GM18861 (cell line): ENCODE data around the gene LSR.

Experiments
- ATAC-seq: cut with Tn5 transposase; IDR thresholded peaks from one replicate; pipeline ENCODE4 v1.9.1; 2021; ENCODE audit not compliant: unreplicated experiment

The LSR gene

DNA sequence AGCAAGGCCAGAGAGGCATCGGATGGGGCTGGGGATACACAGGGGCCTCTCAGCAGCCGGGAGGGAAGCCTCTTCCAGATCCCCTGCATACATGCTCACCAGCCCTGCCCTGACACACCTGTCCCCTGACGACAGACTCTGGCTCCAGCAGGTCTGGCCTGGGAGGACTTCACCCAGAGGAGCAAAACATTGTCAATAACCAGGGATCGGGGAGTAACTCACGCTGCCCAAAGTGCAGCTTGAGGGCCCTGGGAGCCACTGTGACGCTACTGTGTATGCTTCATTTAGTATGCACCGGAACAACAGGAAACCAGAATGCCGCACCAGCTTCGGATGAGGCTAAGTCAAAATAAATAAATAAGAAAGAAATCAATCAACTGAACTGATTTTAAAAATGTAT, 67.8 kb downstream of the LSR start:
- ATAC-seq: no peak
